Aorta (tissue), 5 donors: ENCODE data around the gene TNPO1. TPM values are rescaled to one million over a fixed set of nuclear protein-coding genes. Genes with fewer than 3 reads are reported as not detected.
A peak's percentile ranks its signal among the peaks of the same experiment; 100 is the strongest.
"Not testable (repeated sequence)": the region's sequence is repeated elsewhere in the genome, so short reads cannot be mapped to it uniquely, and the experiment has no call there.

Source experiments
- ATAC-seq: fragments of 200-7000 bp; cut with Tn5 transposase; one replicate; pipeline ENCODE4 v1.9.1; 2022; ENCODE audit warnings: moderate library complexity; ENCODE audit not compliant: low FRiP score
- DNase-seq, 2 donors: peaks; one replicate each; pipeline ENCODE4 v3.0.0-alpha.2; 2020
- H3K27ac ChIP-seq, 2 donors: one replicate each; pipeline ENCODE4 v1.5.1; 2013; ENCODE audit warnings: low read length in 2 of 2, mild to moderate bottlenecking in 2 of 2, moderate library complexity in 2 of 2, control low read depth in 1 of 2, inconsistent platforms in 1 of 2, low read depth in 1 of 2
- H3K27me3 ChIP-seq, 2 donors: one replicate each; pipeline ENCODE4 v1.6.1; 2013; ENCODE audit warnings: control low read depth in 1 of 2, low read length in 1 of 2, mild to moderate bottlenecking in 1 of 2, moderate library complexity in 1 of 2; ENCODE audit not compliant: insufficient read depth in 2 of 2, control insufficient read depth in 1 of 2
- H3K36me3 ChIP-seq, 2 donors: one replicate each; pipeline ENCODE4 v1.6.1; 2013; ENCODE audit warnings: control low read depth in 1 of 2, low read length in 1 of 2, mild to moderate bottlenecking in 1 of 2; ENCODE audit not compliant: insufficient read depth in 2 of 2, control insufficient read depth in 1 of 2
- H3K4me1 ChIP-seq, 2 donors: one replicate each; pipeline ENCODE4 v1.6.1; 2013; ENCODE audit warnings: low read length in 2 of 2, control low read depth in 1 of 2, mild to moderate bottlenecking in 1 of 2, moderate library complexity in 1 of 2; ENCODE audit not compliant: insufficient read depth in 2 of 2, control insufficient read depth in 1 of 2
- H3K4me3 ChIP-seq, 2 donors: one replicate each; pipeline ENCODE4 v1.5.1; 2013; ENCODE audit warnings: low read length in 2 of 2, control low read depth in 1 of 2, mild to moderate bottlenecking in 1 of 2
- H3K9me3 ChIP-seq: one replicate; pipeline ENCODE4 v1.6.1; 2013; ENCODE audit warnings: mild to moderate bottlenecking, low read length; ENCODE audit not compliant: control insufficient read depth
- WGBS, 2 donors: extraction: QIAGEN DNeasy Blood & Tissue Kit; methylation state at CpG; one replicate each; pipeline ENCODE4 v1.1.7; 2013; 5-methylcytosine and 5-hydroxymethylcytosine counted together
- intact Hi-C, 2 donors: fragments of 100-400 bp; cut with DNase I; formaldehyde crosslinking; loops; one replicate each; pipeline versions ENCODE4 v1.14.2 to v1.15.0; 2022
- polyA plus RNA-seq, 2 donors: library from polyadenylated mRNA; stranded (reverse); fragments of 200-250 nt; gene quantifications; one replicate each; pipeline ENCODE4 v1.2.3, GENCODE V29; 2013
- total RNA-seq, 2 donors: library from RNA; stranded (reverse); fragmentation: NEBNext Ultra II Directional; extraction: Animal tissue kit (Norgen Biotek cat#: 25700); gene quantifications; one replicate each; pipeline ENCODE4 v1.2.1, GENCODE V29; 2021
- donor health status: healthy with polysubstance abuse.
- donor health status: Bipolar disorder and iron deficiency.
- donor health status: DM: no; HTN: no; CAD: no.
- donor health status: DM: no; HTN: no; CAD: no.
- donor health status: DM: yes; HTN: yes; CAD: no.

The TNPO1 gene
- total and polyA plus RNA-seq, 4 donors: 11.2 to 113 (median 53.1) TPM

DNA sequence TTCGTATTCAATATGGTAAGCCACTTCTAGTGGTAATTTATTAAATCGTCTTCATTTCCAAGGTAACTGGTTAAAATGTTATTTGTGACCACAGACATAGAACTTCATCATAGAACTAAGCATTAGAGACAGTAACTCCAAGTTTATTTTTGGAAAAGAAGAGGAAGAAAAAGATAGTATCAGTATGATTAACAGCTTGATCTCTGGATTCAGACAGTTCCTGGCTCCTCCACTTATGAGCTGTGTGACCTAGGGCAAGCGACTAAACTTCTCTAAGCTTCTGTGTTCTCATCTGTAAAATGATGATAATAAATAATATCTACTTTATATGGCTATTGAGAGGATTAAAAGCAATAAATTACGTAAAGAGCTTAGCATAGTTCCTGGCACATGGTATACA, 29.8 kb upstream of the TNPO1 start:
- no peaks in the 10 kb centered on the region for H3K36me3 ChIP-seq
- no peak overlapping the region for H3K27ac ChIP-seq
- no peaks in the 10 kb centered on the region for H3K4me1 ChIP-seq
- H3K27me3 ChIP-seq: no peaks in the 10 kb centered on the region
- DNase-seq (no peak), ATAC-seq (no peak)
- no peaks in the 10 kb centered on the region for H3K9me3 ChIP-seq
- no peak overlapping the region for H3K4me3 ChIP-seq
- intact Hi-C loops: no loop called here
- WGBS, 2 donors: 92 to 94% methylated on average over 4 of the region's 4 CpGs

DNA sequence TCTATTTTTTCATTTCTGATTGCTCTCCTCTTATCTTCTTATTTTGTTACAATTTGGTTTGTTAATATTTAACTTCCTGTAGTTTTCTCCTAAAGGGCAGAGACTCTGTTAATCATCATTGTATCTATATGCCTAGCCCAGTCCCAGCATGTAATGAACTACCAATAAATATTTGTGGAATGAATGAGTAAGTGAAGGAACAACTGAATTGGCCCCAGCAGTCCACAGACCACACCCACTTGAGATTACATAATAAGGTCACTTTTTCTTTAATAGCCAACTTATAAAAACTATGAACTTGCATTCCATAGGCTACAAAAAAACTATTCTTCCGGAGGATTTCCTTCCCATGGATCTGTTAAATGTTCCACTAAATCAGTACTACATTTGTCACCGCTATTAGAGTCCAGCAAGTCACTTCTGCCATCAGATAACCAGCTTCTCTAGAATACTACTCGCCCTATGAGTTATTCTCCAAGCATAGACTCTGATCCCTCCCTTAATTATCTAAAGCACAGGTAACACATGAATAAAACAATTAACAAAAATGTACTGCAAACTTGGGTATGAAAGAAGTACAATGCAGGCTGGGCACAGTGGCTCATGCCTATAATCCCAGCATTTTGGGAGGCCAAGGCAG, 27.5 kb upstream of the TNPO1 start:
- intact Hi-C loops: no loop called here

GRCh38 chr5:72790186-72790585, 26.3 kb upstream of the TNPO1 start:
- Histone ChIP-seq H3K9me3 (no peaks in the 10 kb centered on the region), H3K4me3 (no peak overlapping the region), H3K4me1 (no peaks in the 10 kb centered on the region), H3K36me3 (no peaks in the 10 kb centered on the region), H3K27ac (no peak overlapping the region), H3K27me3 (peaks cover 0 to 2% of the 10 kb centered on the region in 2 donors)
- ATAC-seq (peak; percentile 68), DNase-seq (no peak)
- 0 to 12% methylated on average over 1 of the region's 1 CpG for WGBS, 2 donors
- intact Hi-C loops: no loop called here

More for the DNA sequence above, 27.5 kb upstream of the TNPO1 start:
- Histone ChIP-seq H3K4me3 (no peak overlapping the region), H3K27ac (no peak overlapping the region), H3K36me3 (no peaks in the 10 kb centered on the region), H3K4me1 (no peaks in the 10 kb centered on the region), H3K27me3 (no peaks in the 10 kb centered on the region), H3K9me3 (no peaks in the 10 kb centered on the region)
- ATAC-seq (no peak), DNase-seq (no peak)
- WGBS, 2 donors: 50 to 78% methylated on average over 3 of the region's 3 CpGs

GRCh38 chr5:72792662-72793061, 23.8 kb upstream of the TNPO1 start:
- H3K36me3 ChIP-seq, DNase-seq, H3K27ac ChIP-seq, intact Hi-C loops, H3K4me3 ChIP-seq, H3K27me3 ChIP-seq, ATAC-seq, H3K4me1 ChIP-seq, H3K9me3 ChIP-seq: not testable (repeated sequence)
- WGBS, 2 donors: 93% methylated on average over 5 of the region's 5 CpGs

DNA sequence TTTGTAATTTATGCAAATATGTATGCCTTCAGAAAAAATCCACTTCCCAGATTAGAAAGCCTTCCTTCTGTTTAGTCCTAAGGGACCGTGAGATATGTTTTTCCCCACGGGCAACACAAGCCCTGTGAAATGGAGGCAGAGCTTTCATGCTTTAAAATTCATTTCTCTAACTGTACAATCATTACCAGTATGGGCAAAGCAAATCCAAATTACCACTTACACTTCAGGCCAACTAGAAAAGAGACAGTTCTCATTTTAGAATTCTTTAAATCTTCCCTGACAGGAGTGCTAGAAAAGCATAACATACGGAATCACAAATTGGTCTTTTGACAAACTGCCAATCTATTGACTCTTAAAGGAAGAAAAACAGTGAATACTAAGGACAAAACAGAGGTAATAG, 20.5 kb upstream of the TNPO1 start:
- WGBS, 2 donors: 82 to 83% methylated on average over 3 of the region's 3 CpGs

DNA sequence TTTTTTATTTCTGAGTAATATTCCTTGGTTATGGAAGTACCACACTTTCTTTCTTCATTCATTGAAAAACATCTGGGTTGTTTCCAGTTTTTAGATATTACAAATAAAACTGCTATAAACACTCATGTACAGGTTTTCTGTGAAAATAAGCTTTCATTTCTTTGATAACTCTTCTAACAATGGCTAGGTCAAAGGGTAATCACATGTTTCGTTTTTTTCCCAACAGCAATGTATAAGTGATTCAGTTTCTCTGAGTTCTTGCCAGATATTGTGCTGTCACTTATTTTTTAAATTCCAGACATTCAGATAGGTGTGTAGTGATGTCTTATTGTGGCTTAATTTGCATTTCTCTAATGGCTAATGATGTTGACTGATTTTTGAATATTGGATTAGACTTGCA, 16.7 kb upstream of the TNPO1 start:
- Histone ChIP-seq H3K4me1 (no peaks in the 10 kb centered on the region), H3K9me3 (no peaks in the 10 kb centered on the region), H3K27me3 (no peaks in the 10 kb centered on the region), H3K36me3 (no peaks in the 10 kb centered on the region), H3K4me3 (no peak overlapping the region), H3K27ac (no peak overlapping the region)
- WGBS, 2 donors: 49 to 89% methylated on average over 1 of the region's 1 CpG
- intact Hi-C loops: no loop called here
- DNase-seq: no peak
- no peak for ATAC-seq

More for the DNA sequence above, 20.5 kb upstream of the TNPO1 start:
- ATAC-seq: no peak
- Histone ChIP-seq H3K4me3 (no peak overlapping the region), H3K9me3 (no peaks in the 10 kb centered on the region), H3K27ac (no peak overlapping the region), H3K36me3 (no peaks in the 10 kb centered on the region), H3K4me1 (no peaks in the 10 kb centered on the region), H3K27me3 (peaks cover 0 to 2% of the 10 kb centered on the region in 2 donors)
- no peak for DNase-seq
- intact Hi-C loops: no loop called here

DNA sequence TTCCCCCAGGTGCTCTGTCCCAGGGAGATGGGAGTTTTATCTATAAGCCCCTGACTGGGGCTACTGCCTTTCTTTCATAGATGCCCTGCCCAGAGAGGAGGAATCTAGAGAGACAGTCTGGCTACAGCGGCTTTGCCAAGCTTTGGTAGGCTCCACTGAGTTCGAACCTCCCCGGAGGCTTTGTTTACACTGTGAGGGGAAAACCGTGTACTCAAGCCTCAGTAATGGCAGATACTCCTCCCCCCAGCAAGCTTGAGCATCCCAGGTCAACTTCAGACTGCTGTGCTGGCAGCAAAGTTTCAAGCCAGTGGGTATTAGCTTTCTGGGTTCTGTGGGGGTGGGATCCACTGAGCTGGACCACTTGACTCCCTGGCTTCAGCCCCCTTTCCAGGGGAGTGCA, 7.8 kb upstream of the TNPO1 start:
- H3K36me3 ChIP-seq, DNase-seq, H3K4me1 ChIP-seq, H3K4me3 ChIP-seq, H3K9me3 ChIP-seq, intact Hi-C loops, H3K27me3 ChIP-seq, ATAC-seq, H3K27ac ChIP-seq: not testable (repeated sequence)
- 69 to 76% methylated on average over 4 of the region's 4 CpGs for WGBS, 2 donors

- no peaks in the 10 kb centered on the region for H3K4me1 ChIP-seq
- 93 to 96% methylated on average over 1 of the region's 1 CpG for WGBS, 2 donors
- H3K4me3 ChIP-seq: no peak overlapping the region
- no peaks in the 10 kb centered on the region for H3K36me3 ChIP-seq
- no peak overlapping the region for H3K27ac ChIP-seq
- intact Hi-C loops: loop anchor here in 1 of 2 donors (10.0 kb wide), 1 partner anchor 197 kb away; no protein-coding TSS in a partner anchor
- no peaks in the 10 kb centered on the region for H3K27me3 ChIP-seq
- no peaks in the 10 kb centered on the region for H3K9me3 ChIP-seq
- DNase-seq: no peak
- no peak for ATAC-seq
Observed at GRCh38 chr5:72811849-72812248, 4.6 kb upstream of the TNPO1 start.

GRCh38 chr5:72812488-72812887, 4.0 kb upstream of the TNPO1 start:
- intact Hi-C loops: loop anchor here in 1 of 2 donors (10.0 kb wide), 1 partner anchor 198 kb away; no protein-coding TSS in a partner anchor
- Histone ChIP-seq H3K36me3 (no peaks in the 10 kb centered on the region), H3K4me3 (no peak overlapping the region), H3K27me3 (no peaks in the 10 kb centered on the region), H3K9me3 (no peaks in the 10 kb centered on the region), H3K4me1 (no peaks in the 10 kb centered on the region), H3K27ac (no peak overlapping the region)
- 95 to 100% methylated on average over 1 of the region's 1 CpG for WGBS, 2 donors
- DNase-seq: no peak
- no peak for ATAC-seq
